Glutamatergic neuron (in vitro differentiated cells): ENCODE measurements around the gene BUD31. TPM values are rescaled to one million over a fixed set of nuclear protein-coding genes. Genes with fewer than 3 reads are reported as not detected.

Source experiments
- DNase-seq: peaks from one replicate; pipeline ENCODE4 v3.0.0; 2022
- H3K27ac Mint-ChIP-seq: one replicate; pipeline ENCODE4 v1.8.0; 2020; ENCODE audit warnings: mild to moderate bottlenecking, mixed read lengths, inconsistent platforms; ENCODE audit not compliant: unreplicated experiment
- H3K27me3 Mint-ChIP-seq: one replicate; pipeline ENCODE4 v1.8.0; 2020; ENCODE audit warnings: mild to moderate bottlenecking, moderate library complexity, mixed read lengths, inconsistent platforms; ENCODE audit not compliant: unreplicated experiment
- H3K36me3 Mint-ChIP-seq: one replicate; pipeline ENCODE4 v1.8.0; 2020; ENCODE audit warnings: mild to moderate bottlenecking, mixed read lengths, inconsistent platforms; ENCODE audit not compliant: unreplicated experiment
- H3K4me1 Mint-ChIP-seq: one replicate; pipeline ENCODE4 v1.8.0; 2020; ENCODE audit warnings: mild to moderate bottlenecking, low read depth, mixed read lengths, inconsistent platforms; ENCODE audit not compliant: unreplicated experiment
- H3K4me3 Mint-ChIP-seq: one replicate; pipeline ENCODE4 v1.8.0; 2020; ENCODE audit warnings: mild to moderate bottlenecking, mixed read lengths, inconsistent platforms; ENCODE audit not compliant: unreplicated experiment
- H3K9me3 Mint-ChIP-seq: one replicate; pipeline ENCODE4 v1.8.0; 2020; ENCODE audit warnings: mild to moderate bottlenecking, moderate library complexity, mixed read lengths, inconsistent platforms; ENCODE audit not compliant: unreplicated experiment
- total RNA-seq: library from RNA; stranded (reverse); fragmentation: NEBNext Ultra II Directional; extraction: Animal tissue kit (Norgen Biotek cat#: 25700); gene quantifications from one replicate; pipeline ENCODE4 v1.2.1, GENCODE V29; 2021; ENCODE audit not compliant: unreplicated experiment
- TF ChIP-seq, protein P1 (sequence below): fragments of 200-600 bp; sonication (generic); IDR thresholded peaks from one replicate; pipeline ENCODE4 v1.5.0; 2021; ENCODE audit not compliant: partially characterized antibody, unreplicated experiment

The BUD31 gene
- total RNA-seq, 1 donor from 2014 or later, result 73.9 TPM

DNA sequence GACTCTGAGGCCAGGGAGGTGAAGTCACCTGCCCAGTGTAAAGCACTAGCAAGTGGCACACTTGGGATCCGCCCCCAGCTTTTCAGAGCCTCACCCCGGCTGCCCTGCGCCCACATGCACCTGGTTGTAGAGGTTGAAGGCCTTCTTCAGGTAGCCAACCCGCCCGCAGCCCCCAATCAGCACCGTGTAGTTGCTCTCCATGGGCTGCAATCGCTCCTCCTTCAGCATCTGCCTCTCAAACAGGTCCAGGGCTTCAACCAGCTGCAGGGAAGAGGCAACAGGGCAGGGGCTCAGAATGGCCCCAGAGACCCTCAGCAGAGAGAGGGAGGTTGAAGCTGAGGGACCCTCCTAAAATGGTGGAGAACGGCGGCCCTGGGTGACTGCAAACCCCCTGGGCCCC lies 24.4 kb downstream of the BUD31 start:
- peaks cover 2% of the 10 kb centered on the region for H3K9me3 Mint-ChIP-seq
- no peak overlapping the region for H3K4me3 Mint-ChIP-seq
- no peaks in the 10 kb centered on the region for H3K4me1 Mint-ChIP-seq
- H3K27me3 Mint-ChIP-seq, result peaks cover 1% of the 10 kb centered on the region
- DNase-seq, result no peak
- no peak overlapping the region for H3K27ac Mint-ChIP-seq
- TF ChIP-seq, protein P1, sequence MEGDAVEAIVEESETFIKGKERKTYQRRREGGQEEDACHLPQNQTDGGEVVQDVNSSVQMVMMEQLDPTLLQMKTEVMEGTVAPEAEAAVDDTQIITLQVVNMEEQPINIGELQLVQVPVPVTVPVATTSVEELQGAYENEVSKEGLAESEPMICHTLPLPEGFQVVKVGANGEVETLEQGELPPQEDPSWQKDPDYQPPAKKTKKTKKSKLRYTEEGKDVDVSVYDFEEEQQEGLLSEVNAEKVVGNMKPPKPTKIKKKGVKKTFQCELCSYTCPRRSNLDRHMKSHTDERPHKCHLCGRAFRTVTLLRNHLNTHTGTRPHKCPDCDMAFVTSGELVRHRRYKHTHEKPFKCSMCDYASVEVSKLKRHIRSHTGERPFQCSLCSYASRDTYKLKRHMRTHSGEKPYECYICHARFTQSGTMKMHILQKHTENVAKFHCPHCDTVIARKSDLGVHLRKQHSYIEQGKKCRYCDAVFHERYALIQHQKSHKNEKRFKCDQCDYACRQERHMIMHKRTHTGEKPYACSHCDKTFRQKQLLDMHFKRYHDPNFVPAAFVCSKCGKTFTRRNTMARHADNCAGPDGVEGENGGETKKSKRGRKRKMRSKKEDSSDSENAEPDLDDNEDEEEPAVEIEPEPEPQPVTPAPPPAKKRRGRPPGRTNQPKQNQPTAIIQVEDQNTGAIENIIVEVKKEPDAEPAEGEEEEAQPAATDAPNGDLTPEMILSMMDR, result no peak
- no peaks in the 10 kb centered on the region for H3K36me3 Mint-ChIP-seq

DNA sequence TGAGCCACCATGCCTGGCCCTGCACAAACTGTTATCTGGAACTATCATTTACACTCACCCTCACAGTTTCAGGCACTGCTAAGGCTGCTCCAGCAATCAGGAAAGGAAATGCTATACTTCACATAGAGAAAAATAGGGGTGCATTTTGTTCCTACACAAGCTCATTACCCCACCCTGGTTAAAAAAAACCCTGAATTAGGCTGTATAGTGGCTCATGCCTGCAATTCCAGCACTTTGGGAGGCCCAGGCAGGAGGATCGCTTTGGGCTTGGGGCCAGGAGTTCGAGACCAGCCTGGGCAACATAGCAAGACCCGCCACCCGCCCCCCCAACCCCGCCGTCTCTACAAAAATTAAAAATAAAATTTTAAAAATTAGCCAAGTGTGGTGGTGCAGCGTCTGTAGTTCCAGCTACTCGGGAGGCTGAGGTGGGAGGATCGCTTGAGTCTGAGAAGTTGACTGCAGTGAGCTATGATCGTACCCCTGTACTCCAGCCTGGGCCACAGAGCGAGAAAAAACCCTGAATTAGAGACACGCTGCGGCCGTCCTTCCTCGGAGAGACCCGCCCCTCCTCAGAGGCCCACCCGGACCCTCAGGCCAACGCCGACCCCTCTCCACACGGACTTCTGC lies 29.3 kb downstream of the BUD31 start:
- peak overlapping the region; percentile 96 for H3K4me3 Mint-ChIP-seq
- TF ChIP-seq, protein P1, result no peak
- H3K36me3 Mint-ChIP-seq, result no peaks in the 10 kb centered on the region
- no peak for DNase-seq
- H3K27me3 Mint-ChIP-seq, result peaks cover 9% of the 10 kb centered on the region
- peak overlapping the region; percentile 84 for H3K27ac Mint-ChIP-seq
- H3K4me1 Mint-ChIP-seq, result peaks cover 10% of the 10 kb centered on the region
- H3K9me3 Mint-ChIP-seq, result peaks cover 6% of the 10 kb centered on the region

DNA sequence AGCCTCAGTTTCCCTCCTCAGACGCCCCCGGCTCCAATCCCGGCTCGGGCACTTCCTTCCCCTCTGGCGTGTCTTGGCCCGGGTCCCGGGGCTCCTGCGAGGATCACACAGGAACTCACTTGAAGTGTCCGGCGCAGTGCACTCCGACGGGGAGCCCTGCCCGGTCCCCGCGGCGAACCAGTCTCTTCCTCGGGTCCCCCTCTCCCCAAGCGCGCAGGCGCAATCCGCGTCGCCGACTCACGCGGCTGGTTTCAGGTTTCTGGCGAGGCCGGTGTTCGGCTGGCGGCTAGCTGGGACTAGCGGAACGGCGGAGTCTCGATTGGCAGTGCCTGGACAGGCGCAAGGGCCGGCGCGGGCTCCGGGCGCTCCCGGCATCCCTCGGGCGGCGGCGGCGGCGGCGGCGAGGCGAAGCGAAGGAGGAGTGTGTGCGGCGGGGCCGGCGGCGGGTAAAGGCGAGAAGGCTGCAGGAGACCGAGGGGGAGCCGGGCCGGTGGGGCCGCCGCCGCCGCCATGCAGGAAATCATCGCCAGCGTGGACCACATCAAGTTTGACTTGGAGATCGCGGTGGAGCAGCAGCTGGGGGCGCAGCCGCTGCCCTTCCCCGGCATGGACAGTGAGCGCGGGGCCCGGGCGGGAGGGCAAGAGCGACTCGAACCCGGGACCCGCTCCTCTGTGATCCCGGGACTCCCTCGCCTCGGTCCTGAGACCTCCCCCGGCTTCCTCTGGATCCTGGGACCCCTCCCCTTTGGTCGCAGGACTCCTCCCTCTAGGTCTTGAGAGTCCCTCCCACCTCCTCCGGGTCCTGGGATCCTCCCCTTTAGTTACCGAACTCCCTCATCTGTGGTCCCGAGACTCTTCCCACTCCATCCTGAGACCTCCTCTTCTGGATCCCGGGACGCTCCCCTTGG lies 30.1 kb downstream of the BUD31 start, which contains the start of the genes CPSF4 and PTCD1:
TSS of gene CPSF4 (plus strand) at position 371 of the 908 bp plus-strand sequence. CDS start at position 511, 140 bp downstream.
TSS of gene PTCD1 (minus strand) at position 226 of the 908 bp plus-strand sequence. CDS start 3,556 bp downstream, outside the sequence.
- Mint-ChIP-seq H3K4me1 (peaks cover 10% of the 10 kb centered on the region), H3K9me3 (peaks cover 6% of the 10 kb centered on the region), H3K4me3 (peak within 1 kb of the TSS; percentile 99), H3K36me3 (no peaks in the 10 kb centered on the region), H3K27me3 (peaks cover 9% of the 10 kb centered on the region), H3K27ac (peak within 1 kb of the TSS; percentile 84)
- TF ChIP-seq, protein P1, result no peak
- peak; percentile 99 for DNase-seq

DNA sequence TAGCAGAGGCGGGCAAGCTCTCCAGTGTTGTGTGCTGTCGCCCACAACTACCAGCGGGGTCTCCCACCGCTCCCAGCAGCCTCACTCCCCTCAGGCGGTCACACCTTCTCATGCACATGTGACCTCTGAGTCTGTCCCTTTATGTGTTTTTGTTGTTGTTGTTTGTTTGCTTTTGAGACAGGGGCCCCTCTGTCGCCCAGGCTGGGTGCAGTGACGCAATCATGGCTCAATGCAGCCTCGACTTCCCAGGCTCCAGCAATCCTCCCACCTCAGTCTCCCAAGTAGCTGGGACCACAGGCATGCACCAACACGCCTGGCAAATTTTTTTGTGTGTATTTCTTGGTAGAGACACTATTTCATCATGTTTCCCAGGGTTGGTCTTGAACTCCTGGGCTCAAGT lies 31.4 kb downstream of the BUD31 start:
- Mint-ChIP-seq H3K9me3 (peaks cover 6% of the 10 kb centered on the region), H3K27ac (no peak overlapping the region)

More for the DNA sequence above, 31.4 kb downstream of the BUD31 start:
- no peak for DNase-seq
- peaks cover 10% of the 10 kb centered on the region for H3K4me1 Mint-ChIP-seq
- peak overlapping the region; percentile 99 for H3K4me3 Mint-ChIP-seq
- H3K36me3 Mint-ChIP-seq, result no peaks in the 10 kb centered on the region
- TF ChIP-seq, protein P1, result no peak
- H3K27me3 Mint-ChIP-seq, result peaks cover 8% of the 10 kb centered on the region
